CD4-positive, alpha-beta T cell treated with Interleukin-15 for 1 hour (primary cell): ENCODE data around the gene SARS2.

Experiments
- DNase-seq: peaks from one replicate; pipeline ENCODE4 v3.0.0-alpha.2; 2020

SARS2 gene

DNA sequence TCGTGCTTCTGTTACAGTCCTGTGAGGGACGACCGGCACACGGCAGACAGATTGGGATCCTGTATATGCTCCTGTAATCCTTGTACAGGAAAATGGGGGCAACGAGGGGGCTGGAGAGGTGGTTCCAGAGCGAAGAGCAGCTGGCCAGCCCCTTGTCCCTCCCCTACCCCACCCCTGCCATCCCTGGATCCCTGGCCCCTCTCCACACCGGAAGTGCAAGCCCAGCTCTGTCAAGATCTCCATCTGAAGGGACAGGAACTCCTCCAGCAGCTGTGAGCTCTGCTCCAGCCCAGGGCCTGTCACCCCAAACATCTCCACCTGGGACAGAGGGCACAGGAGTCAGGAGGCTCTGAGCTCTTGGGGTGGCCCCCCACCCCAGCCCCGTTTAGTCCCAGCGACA lies 13.0 kb downstream of the SARS2 start:
- no peak for DNase-seq

DNA sequence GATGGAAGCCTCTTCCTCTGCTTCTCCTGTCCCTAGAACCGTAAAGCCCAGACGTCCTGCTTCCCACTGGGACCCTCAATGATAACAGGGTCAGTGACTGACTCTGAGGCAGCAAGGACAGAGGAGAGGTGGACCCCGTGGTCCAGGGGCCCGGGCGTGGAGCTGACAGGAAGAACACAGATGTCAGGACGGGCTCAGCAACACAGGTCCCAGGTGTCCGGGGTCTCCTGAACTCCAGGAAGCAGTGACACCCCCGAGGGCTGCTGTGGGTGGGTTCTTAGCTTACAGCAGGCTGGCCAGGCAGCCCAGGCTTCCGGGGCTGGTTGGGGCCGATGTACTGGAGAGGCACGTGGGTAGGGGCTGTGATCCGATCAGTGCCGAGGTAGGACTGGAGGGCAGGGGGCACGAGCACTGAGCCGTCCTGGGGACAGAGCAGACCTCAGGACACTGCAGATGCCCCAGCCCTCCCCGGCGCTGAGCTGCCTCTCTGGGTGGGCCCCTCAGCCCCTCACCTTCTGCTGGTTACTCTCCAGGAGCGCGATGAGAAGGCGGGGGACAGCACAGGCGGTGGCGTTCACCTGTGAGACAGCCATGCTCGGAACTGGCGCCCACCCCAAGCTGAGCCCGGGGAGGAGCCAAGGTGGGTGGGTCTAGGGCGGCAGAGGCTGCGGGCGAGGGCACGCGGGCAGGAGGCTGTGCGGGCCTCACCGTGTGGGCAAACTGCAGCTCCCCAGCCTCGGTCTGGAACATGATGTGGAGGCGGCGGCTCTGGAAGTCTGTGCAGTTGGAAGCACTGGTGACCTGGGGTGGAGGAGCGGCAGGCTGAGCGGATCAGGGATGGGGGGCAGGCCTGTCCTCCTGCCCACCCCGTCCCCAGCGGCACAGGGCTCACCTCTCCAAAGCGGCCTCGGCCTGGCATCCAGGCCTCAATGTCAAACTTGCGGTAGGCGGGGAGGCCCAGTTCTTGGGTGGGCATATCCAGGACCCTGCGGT lies 14.9 kb downstream of the SARS2 start:
- DNase-seq = no peak

DNA sequence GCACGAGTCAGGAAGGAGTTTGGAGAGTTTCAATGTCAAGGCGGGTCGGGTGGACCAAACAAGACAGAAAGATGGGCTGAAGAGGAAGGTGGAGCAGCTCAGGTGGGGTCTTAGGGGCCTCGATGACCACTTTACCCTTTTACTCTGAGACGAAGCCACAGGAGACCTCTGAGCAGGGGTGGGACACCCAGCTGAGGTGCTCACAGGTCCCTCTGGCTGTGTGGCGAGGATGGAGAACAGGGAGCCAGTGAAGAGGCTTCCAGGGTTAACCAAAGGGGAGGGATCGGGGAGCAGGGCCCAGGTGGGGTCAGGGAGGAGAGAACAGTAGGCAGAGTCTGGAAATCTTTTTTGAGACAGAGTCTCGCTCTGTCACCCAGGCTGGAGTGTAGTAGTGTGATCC lies 16.6 kb downstream of the SARS2 start:
- DNase-seq = no peak

DNA sequence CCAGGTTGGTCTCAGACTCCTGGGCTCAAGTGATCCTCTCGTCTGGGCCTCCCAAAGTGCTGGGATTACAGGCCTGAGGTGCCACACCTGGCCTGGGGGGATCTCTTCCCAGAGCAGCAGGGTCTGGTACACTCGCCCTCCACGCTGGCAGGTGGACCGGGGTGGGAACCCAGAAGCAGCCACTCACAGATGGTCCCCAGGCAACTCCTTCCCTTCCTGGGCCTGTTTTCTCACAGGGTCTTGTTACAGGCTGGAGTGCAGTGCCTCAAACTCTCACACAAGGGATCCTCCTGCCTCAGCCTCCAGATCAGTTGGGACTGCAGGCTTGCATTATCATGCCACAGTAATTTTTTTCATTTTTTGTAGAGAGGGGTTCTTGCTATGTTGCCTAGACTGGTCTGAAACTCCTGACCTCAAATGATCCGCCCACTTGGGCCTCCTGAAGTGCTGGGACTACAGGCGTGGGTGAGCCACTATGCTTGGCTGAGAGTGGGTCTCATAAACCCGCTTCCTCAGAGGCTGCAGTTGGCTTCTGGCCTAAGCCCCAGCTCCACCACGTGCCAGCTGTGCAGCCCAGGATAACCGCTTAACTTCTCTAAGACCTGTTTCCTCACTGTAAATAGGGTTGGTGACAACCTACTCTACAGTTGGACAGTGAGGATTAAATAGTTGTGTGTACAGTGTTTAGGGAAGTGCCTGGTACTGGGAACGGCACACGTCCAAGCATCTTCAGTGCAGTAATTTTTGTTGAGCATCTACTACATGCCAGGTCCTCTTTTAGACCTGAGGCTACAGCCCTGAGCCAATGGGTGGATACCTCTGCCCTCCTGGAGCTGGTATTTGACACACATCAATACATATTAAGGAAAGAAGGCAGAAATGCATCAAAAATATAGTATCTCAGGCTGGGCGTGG lies 17.7 kb downstream of the SARS2 start:
- no peak for DNase-seq

DNA sequence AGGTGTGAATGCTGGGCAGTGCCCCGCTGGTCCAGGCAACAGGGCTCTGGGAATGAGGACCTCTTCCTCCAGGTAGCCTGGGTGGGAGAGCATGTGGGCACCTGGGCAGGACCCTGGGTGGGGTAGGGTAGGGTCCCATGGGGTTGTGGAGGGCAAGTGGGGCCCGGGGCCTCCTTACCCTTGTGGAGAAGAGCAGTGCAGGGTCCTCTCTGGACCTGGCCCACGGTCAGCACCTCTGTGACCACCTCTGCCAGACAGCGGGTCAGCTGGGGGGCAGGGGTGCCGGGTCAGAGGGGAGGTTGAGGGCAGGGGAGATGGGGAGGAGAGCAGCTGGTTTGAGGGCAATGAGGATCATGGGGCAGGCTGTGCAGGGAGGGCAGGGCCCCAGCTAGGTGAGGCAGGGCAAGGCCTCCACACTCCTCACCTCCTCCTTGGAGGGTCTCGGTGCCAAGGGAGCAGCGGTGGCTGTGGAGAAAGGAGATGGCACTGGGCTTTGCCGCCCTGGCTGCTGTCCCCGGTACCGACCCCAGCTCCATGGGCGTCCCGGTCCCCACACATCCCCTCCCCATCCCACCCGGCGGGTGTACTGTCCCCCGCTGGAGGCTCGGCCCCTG lies 19.1 kb downstream of the SARS2 start:
- no peak for DNase-seq

DNA sequence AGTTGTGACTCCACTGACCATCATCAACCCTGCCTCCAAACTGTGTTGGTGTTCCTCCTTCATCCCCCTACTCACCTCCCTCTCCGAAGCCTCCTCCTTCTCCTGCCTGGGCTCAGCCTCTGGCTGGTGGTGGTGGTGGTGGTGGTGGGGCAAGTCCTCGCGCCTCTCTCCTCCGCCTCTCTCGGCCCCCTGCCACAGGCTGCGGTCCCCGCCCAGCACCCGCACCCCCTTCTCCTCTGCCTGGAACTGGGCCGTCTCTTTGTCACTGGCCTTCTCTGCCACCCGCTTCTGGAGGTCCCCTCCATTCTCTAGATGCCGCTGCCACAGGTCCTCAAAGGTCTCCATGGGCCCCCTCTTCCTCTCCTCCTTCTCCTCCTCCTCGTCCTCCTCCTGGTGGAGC lies 20.1 kb downstream of the SARS2 start:
- no peak for DNase-seq

DNA sequence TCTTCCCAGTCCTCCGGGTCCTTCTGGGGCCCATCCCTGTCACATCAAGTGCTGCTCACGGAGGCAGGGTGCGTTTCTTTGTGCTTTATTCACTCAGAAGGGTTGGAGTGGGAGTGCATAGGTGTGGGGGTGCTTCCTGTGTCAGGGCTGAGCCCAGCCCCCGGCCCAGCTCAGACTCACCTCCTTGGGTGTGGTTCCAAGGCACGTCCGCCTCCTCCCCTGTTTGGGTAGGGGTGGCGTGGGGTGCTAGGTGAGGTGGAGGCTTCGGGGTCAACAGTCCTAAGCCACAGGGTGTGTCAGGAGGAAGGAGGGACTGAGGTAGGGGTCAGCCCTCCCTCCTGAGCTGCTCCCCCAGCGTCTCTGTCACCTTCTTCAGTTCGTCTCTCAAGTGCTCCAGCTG lies 21.7 kb downstream of the SARS2 start:
- DNase-seq = no peak

DNA sequence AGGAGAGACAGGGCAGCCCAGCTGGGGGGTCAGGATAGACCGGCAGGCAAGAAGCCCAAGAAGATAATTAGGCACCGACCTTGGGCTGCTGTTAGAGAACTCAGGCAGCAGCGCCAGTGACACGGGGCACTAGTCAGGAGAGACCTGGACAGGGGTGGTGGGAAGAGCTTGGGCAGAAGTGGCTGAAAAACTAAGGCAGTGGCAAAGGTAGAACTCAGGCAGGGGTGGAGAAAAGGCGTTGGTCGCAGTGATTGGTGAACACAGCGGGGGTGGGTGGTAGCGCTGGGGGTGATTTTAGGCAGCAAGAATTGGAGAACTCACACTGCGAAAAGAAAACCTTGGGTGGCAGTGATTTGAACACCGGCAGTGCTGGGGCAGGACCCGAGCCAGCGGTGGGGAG lies 22.9 kb downstream of the SARS2 start:
- no peak for DNase-seq

DNA sequence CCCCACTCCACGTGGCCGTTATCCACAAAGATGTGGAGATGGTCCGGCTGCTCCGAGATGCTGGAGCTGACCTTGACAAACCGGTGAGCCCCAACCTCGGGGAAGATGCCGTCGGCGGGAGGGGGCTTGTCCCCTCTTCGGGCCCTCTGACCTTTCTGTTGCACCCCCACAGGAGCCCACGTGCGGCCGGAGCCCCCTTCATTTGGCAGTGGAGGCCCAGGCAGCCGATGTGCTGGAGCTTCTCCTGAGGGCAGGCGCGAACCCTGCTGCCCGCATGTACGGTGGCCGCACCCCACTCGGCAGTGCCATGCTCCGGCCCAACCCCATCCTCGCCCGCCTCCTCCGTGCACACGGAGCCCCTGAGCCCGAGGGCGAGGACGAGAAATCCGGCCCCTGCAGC lies 23.3 kb downstream of the SARS2 start:
- no peak for DNase-seq

DNA sequence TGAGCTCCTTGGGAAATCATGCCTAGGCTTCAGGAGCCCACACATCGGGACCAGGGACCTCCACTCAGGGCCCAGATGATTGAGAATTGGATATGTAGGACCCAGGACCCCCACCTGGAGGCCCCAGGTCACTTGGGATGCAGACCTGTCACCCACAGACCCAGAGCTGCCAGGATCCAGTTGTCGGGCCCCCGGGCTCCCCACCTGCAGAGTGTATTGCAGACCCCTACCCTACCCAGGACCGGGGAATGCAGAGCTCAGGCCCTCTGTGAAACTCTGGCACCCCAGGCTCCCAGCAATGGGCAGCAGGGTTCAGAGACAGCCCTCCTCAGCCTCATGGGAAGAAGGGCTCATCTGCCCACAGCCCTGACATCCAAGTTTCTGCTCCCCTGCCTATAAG lies 24.9 kb downstream of the SARS2 start:
- DNase-seq = no peak

DNA sequence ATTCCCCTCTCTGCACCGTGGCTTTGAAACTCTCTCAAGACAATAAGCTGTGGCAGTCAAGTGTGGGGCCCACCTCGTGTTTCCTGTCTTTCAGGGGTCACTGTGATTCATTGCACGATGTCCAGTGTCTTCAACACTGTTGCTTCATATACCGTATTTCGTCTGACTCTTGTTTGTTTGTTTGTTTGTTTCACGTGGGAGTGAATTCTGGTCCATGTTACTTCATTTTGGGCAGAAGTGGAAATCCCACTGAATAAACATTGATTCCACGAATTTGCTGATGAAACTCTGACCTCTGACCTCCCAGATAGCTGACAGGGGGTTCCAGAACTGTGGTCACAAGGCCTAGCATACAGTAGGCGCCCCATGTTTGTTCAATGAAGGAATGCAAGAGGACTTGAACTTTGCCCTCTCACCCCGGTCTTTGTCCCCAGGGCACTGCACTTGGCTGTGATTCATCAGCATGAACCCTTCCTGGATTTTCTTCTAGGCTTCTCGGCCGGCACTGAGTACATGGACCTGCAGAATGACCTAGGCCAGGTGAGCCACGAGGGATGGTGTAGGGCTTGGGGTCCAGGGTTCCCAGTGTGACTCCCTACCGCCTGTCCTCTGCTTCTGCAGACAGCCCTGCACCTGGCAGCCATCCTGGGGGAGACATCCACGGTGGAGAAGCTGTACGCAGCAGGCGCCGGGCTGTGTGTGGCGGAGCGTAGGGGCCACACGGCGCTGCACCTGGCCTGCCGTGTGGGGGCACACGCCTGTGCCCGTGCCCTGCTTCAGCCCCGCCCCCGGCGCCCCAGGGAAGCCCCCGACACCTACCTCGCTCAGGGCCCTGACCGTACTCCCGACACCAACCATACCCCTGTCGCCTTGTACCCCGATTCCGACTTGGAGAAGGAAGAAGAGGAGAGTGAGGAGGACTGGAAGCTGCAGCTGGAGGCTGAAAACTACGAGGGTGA lies 25.7 kb downstream of the SARS2 start:
- no peak for DNase-seq

DNA sequence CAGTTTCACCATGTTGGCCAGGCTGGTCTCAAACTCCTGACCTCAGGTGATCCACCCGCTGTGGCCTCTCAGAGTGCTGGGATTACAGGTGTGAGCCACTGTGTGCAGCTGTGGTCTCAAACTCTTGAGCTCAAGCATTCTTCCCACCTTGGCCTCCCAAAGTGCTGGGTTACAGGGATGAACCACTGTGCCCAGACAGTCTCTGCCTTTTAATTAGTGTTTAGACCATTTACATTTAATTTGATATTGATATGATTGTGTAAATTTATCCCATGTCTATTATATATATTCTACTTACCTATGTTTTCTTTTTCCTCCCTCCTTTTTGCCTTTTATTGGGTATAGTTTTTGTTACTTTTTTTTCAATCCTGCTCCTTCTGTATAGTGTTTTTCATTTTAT lies 28.9 kb downstream of the SARS2 start:
- DNase-seq = no peak

DNA sequence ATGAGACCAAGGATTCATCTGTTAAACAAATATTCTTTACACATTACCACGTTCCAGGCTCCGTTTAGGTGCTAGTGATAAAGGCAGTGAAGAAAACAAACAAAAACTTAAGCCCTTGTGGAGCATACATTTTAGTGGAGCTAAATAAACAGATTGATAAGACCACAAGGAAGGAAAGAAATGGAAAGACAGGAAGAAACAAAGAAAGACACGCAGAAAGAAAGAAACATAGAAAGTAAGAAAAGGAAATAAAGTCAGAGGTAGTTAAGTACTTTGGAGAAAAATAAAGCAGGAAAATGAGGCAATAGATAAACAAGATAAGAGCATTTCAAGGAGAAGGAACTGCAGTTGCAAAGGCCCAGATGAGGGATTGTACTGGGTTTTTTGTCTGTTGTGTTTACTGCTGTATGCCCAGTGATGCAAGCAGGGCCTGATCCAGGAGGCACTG lies 29.8 kb downstream of the SARS2 start:
- DNase-seq = no peak

DNA sequence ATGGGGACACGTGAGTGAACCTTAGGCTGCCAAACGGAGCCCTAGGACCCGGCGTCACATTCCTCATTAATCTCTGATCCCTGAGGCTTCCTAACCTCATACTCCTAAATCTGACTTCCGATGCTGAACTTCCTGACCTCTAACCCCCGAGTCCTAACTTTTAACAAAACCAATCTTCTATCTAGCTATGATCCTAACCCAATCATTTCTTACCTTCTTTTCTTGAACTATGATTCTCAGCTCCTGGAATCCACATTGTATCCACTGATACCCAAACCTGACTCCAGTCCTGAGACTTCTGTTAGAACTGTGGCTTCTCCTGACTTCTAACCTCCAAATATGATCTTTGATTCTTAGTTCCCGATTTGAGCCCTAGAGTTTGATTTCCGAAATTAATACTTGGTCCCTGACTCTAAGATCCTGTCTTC lies 30.3 kb downstream of the SARS2 start:
- DNase-seq = no peak

DNA sequence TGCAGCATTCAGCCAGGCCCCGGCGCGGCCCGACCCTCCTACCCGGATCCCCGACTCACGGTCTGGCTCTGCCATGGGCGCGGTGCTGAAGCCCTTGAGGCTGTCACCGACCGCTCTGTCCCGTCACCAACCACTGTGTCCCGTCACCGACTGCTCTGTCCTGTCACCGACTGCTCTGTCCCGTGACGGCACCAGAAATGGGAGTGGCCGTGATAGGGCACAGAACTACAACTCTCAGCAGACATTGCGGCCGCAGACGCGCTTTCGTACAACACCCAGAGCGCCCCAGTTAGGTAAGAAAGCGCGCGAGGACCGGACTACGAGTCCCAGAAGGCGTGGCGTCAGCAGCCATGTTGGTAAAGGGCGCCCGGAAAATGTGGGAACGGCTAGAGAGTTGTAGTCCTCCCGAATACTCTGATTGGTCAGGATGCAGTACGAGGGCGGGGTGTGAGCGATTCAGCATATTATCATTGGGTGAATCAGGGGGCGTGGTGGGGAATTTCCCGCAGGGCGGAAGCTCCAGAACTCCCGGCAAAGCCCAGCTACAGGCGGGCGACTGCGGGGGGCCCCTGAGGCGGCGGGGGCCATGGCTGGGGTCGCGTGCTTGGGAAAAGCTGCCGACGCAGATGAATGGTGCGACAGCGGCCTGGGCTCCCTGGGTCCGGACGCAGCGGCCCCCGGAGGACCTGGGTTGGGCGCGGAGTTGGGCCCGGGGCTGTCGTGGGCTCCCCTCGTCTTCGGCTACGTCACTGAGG lies 30.9 kb downstream of the SARS2 start, which contains the start of the genes NFKBIB and SIRT2:
Gene NFKBIB, plus strand, starts transcription at position 523 of the 755 bp plus-strand sequence. Its CDS starts 64 bp downstream, at position 587.
Gene SIRT2, minus strand, starts transcription at position 172 of the 755 bp plus-strand sequence. Its CDS starts 97 bp downstream, at position 75.
- DNase-seq = peak; percentile 100

DNA sequence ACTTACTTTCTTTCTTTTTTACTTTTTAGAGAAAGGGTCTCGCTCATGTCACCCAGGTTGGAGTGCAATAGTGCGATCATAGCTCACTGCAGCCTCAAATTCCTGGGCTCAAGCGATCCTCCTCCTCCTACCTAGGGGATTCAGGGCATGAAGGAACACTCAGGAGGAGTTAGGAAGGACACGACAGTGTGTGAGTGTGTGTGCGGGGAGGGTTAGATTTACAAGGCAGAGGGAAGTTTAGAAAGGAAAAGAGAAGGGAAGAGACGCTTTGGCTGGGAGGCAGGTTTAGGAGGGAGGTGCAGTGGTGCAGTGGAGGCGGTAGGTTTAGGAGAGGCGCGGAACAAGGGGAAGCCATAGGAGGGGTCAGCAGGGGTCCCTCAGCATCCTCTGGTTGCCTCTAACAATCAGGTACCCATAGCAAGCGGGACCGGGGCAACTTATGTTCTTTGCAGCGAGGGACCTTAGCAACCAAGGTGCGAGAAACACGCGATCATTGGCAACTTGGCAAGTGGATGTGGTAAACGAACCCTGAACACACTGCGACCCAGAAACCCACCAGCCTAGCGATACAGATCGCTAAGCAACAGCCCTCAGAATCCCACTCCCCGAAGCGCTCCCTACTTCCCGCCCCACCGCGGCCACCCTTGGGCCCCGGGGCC lies 31.6 kb downstream of the SARS2 start:
- DNase-seq = no peak

DNA sequence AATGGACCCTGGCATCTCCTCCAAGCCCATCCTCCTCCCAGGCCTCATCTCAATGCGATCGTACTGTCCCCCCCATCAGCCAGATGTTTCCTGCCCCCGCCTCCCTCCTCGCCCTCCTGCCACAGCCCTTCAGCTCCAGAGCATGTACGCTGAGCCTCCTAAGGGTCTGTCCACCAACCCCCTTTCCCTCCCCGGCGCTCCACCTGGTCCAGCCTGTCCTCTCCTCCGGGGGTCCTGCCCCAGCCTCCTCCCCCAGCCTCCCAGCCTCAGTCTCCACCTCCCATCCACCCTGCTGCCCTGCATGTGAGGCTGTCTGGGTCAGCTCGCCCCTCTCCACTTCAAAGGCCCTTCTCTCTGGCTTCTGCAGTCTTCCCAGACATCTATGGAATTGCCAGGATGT lies 35.6 kb downstream of the SARS2 start:
- DNase-seq = no peak

DNA sequence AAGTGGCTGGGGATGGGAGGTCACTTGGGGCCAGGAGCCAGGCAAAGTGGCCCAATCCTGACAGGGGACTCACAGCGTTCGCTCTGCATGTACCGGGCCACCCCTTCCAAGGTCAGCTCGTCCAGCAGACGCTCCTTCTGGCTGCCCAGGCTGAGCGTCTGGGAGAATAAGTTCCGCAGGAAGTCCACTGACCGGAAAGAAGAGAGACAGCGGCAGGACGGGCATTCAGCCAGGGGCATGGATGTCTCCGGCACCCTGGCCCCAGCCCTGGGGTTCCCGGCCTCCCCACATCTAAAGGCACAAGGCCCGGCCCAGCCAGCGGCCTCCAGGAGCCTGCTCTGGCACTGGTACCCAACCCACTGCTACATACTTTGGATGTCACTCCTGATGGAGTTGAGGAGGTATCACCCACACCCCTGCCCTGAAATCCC lies 37.2 kb downstream of the SARS2 start:
- no peak for DNase-seq

DNA sequence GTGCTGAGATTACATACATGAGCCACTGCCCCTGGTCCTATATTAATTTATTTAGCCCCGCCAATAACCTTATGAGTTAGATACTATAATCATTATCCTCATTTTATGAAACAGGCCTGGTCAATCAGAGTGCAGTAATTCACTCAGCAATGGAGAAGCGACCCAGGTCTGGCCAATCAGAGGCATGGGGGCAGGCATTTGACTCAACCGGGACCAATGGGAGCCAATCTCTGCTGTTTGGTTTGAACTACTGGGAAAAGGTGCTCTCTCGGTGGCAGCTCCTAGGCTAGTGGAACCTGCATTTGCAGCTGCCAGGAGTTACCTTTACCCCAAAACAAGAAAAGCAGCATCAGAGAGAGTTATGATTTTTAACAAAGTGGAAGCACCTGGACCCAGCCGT lies 37.7 kb downstream of the SARS2 start:
- DNase-seq = no peak

DNA sequence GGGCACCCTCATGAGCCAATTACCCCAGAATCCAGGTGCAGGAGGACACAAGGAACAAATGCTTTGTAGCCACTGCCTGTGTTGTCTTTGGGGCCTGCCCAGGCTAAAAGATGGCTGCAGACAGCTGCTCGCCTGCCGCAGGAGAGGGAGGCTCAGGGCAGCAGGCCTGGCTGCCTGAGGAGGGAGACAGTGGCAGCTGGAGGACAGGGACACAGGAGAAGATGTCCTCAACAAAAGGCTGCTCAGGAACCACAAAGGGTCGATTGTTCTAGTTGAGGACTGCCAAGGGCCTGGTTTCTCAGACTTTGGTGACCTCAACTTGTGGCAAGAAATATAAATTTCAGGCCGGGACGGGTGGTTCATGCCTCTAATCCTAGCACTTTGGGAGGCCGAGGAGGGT lies 38.8 kb downstream of the SARS2 start:
- DNase-seq = no peak
